ENCODE data around the gene MSGN1.

MSGN1 gene

DNA sequence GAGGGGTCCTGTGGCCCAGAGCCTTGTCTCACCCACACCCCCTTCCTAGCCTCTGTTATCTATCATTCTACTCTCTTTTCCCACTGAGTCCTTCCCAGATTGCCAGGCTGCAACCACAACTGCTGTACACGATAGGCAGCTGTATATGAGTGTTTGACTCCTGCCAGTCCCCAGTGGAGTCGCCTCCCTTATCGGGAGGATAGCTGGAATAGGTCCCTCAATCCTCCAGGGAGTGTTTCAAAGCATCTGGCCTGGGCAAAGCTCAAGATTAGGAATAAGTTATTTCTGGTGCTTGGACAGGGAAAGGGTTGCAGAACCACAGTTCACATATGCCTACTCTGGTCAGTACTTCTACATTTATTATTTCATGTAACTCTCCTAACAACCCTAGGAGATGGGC is 4.8 kb downstream of the MSGN1 start:
- Histone ChIP-seq H3K9me3 (ENCODE audit: control insufficient read depth, insufficient read depth, low read depth, low read length) (no peaks in the 10 kb centered on the region), H3K27ac (ENCODE audit: extremely low read depth, low read depth, low read length) (no peak overlapping the region), H3K36me3 (ENCODE audit: control insufficient read depth in 2 of 2, insufficient read depth in 1 of 2, low read length in 2 of 2) (no peaks in the 10 kb centered on the region), H3K4me1 (ENCODE audit: control insufficient read depth, insufficient read depth, low read length) (no peaks in the 10 kb centered on the region), H3K4me3 (ENCODE audit: low read depth, low read length) (no peak overlapping the region)
- POLR2A ChIA-PET = no interaction called here
- CTCF ChIA-PET = interaction anchor here (1.6 to 3.9 kb wide), 2 partner anchors 9 to 101 kb away, joined by 5 to 20 read pairs; no protein-coding TSS in a partner anchor
- TF ChIP-seq, protein P1, sequence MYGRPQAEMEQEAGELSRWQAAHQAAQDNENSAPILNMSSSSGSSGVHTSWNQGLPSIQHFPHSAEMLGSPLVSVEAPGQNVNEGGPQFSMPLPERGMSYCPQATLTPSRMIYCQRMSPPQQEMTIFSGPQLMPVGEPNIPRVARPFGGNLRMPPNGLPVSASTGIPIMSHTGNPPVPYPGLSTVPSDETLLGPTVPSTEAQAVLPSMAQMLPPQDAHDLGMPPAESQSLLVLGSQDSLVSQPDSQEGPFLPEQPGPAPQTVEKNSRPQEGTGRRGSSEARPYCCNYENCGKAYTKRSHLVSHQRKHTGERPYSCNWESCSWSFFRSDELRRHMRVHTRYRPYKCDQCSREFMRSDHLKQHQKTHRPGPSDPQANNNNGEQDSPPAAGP (tag by site-specific recombination; IDR thresholded peaks at IDR 0.05) = no peak
- TF ChIP-seq ZNF239 (tag by site-specific recombination; IDR thresholded peaks at IDR 0.05) (no peak), ZBTB11 (tag by site-specific recombination; conservative IDR thresholded peaks at IDR 0.05; ENCODE audit: low read depth) (no peak)

- ChIA-PET CTCF (interaction anchor here (0.7 to 3.9 kb wide), 3 partner anchors 9 to 102 kb away, joined by 5 to 20 read pairs (median 6); no protein-coding TSS in a partner anchor), POLR2A (no interaction called here)
- Histone ChIP-seq H3K4me3 (ENCODE audit: low read depth, low read length) (no peak overlapping the region), H3K27ac (ENCODE audit: extremely low read depth, low read depth, low read length) (no peak overlapping the region), H3K4me1 (ENCODE audit: control insufficient read depth, insufficient read depth, low read length) (no peaks in the 10 kb centered on the region), H3K9me3 (ENCODE audit: control insufficient read depth, insufficient read depth, low read depth, low read length) (no peaks in the 10 kb centered on the region), H3K36me3 (ENCODE audit: control insufficient read depth in 2 of 2, insufficient read depth in 1 of 2, low read length in 2 of 2) (no peaks in the 10 kb centered on the region)
- no peak for TF ChIP-seq ZNF621 (tag by site-specific recombination; IDR thresholded peaks at IDR 0.05)
- TF ChIP-seq ZNF174 (tag by site-specific recombination; IDR thresholded peaks at IDR 0.05) = no peak
- TF ChIP-seq ZBTB20 (tag by site-specific recombination; IDR thresholded peaks at IDR 0.05) = no peak
- no peak for TF ChIP-seq ZIC2 (tag by site-specific recombination; IDR thresholded peaks at IDR 0.05)
- no peak for TF ChIP-seq ZNF555 (tag by site-specific recombination; conservative IDR thresholded peaks at IDR 0.05)
- TF ChIP-seq ZBTB10 (tag by site-specific recombination; IDR thresholded peaks at IDR 0.05) = no peak
- no peak for TF ChIP-seq HOXC10 (CRISPR knock-in tag; IDR thresholded peaks at IDR 0.05)
- TF ChIP-seq ZNF354C (tag by site-specific recombination; IDR thresholded peaks at IDR 0.05; ENCODE audit: borderline replicate concordance, low read depth) = no peak
- TF ChIP-seq ZNF169 (tag by site-specific recombination; IDR thresholded peaks at IDR 0.05) = no peak
- no peak for TF ChIP-seq ZNF274 (IDR thresholded peaks at IDR 0.05; ENCODE audit: low read length)
- no peak for TF ChIP-seq ZNF274 (tag by site-specific recombination; IDR thresholded peaks at IDR 0.05; ENCODE audit: borderline replicate concordance)
- TF ChIP-seq, protein P2, sequence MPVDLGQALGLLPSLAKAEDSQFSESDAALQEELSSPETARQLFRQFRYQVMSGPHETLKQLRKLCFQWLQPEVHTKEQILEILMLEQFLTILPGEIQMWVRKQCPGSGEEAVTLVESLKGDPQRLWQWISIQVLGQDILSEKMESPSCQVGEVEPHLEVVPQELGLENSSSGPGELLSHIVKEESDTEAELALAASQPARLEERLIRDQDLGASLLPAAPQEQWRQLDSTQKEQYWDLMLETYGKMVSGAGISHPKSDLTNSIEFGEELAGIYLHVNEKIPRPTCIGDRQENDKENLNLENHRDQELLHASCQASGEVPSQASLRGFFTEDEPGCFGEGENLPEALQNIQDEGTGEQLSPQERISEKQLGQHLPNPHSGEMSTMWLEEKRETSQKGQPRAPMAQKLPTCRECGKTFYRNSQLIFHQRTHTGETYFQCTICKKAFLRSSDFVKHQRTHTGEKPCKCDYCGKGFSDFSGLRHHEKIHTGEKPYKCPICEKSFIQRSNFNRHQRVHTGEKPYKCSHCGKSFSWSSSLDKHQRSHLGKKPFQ (tag by site-specific recombination; IDR thresholded peaks at IDR 0.05) = no peak
- TF ChIP-seq ZNF112 (tag by site-specific recombination; IDR thresholded peaks at IDR 0.05) = no peak
- TF ChIP-seq ZNF132 (tag by site-specific recombination; IDR thresholded peaks at IDR 0.05; ENCODE audit: borderline replicate concordance) = no peak
- no peak for TF ChIP-seq REPIN1 (tag by site-specific recombination; IDR thresholded peaks at IDR 0.05; ENCODE audit: low read depth)
- no peak for TF ChIP-seq BCL11B (tag by site-specific recombination; IDR thresholded peaks at IDR 0.05; ENCODE audit: low read depth)
- TF ChIP-seq ZNF19 (tag by site-specific recombination; IDR thresholded peaks at IDR 0.05; ENCODE audit: low read depth) = no peak
- no peak for TF ChIP-seq ZNF514 (tag by site-specific recombination; IDR thresholded peaks at IDR 0.05)
- TF ChIP-seq GLI2 (tag by site-specific recombination; IDR thresholded peaks at IDR 0.05; ENCODE audit: borderline replicate concordance, low read depth) = no peak
Measured at GRCh38 chr2:17821535-17822444, 5.5 kb downstream of the MSGN1 start.

All from HEK293 (cell line).